ENCODE data around the gene GBF1.

GBF1 gene

GRCh38 chr10:102398172-102399020 lies 153.1 kb downstream of the GBF1 start:
- DNase-seq = no peak

- DNase-seq = peak in 1 of 2 experiments; percentile 76
Measured at GRCh38 chr10:102399217-102400021, 154.1 kb downstream of the GBF1 start.

- no peak for DNase-seq
Measured at GRCh38 chr10:102400076-102400475, 154.7 kb downstream of the GBF1 start.

GRCh38 chr10:102400598-102401341 lies 155.4 kb downstream of the GBF1 start:
- DNase-seq = no peak

- DNase-seq = no peak
Measured at GRCh38 chr10:102401342-102401654, 156.0 kb downstream of the GBF1 start.

- no peak for DNase-seq
Measured at GRCh38 chr10:102401735-102402511, 156.6 kb downstream of the GBF1 start.

- no peak for DNase-seq
Measured at GRCh38 chr10:102402512-102402896, 157.2 kb downstream of the GBF1 start.

- DNase-seq = no peak
Measured at GRCh38 chr10:102403115-102403514, 157.8 kb downstream of the GBF1 start.

- DNase-seq = no peak
Measured at GRCh38 chr10:102404361-102405107, 159.2 kb downstream of the GBF1 start.

GRCh38 chr10:102405108-102405571 lies 159.8 kb downstream of the GBF1 start:
- no peak for DNase-seq

GRCh38 chr10:102405632-102406031 lies 160.3 kb downstream of the GBF1 start:
- DNase-seq = no peak

GRCh38 chr10:102406815-102407214 lies 161.5 kb downstream of the GBF1 start:
- no peak for DNase-seq

- no peak for DNase-seq
Measured at GRCh38 chr10:102407425-102408130, 162.2 kb downstream of the GBF1 start.

- DNase-seq = no peak
Measured at GRCh38 chr10:102408131-102408727, 162.9 kb downstream of the GBF1 start.

GRCh38 chr10:102408728-102409603 lies 163.6 kb downstream of the GBF1 start:
- no peak for DNase-seq

- DNase-seq = no peak
Measured at GRCh38 chr10:102409604-102410428, 164.5 kb downstream of the GBF1 start.

GRCh38 chr10:102410429-102411073 lies 165.2 kb downstream of the GBF1 start:
- DNase-seq = no peak

All from cerebellar nuclear complex (tissue), 1 donor.